Kidney (tissue), 14 donors: ENCODE data around the gene ZFR2. TPM values are rescaled to one million over a fixed set of nuclear protein-coding genes. Genes with fewer than 3 reads are reported as not detected.

Experiments used
- DNase-seq, 5 donors: peaks; one replicate each; pipeline ENCODE4 v3.0.0-alpha.2; 2013 to 2020
- FAIRE-seq: peaks from 2 replicates; lab custom pipeline; 2012; peaks lifted over from hg19 to GRCh38; lab: Jason Lieb, UNC
- H3K27ac ChIP-seq, 2 donors: one replicate each; pipeline ENCODE4 v1.7.0; 2013; ENCODE audit warnings: low read depth in 2 of 2, low read length in 2 of 2, inconsistent platforms in 1 of 2
- H3K27me3 ChIP-seq: one replicate; pipeline ENCODE4 v1.7.1; 2013; ENCODE audit warnings: low read length, inconsistent platforms; ENCODE audit not compliant: control insufficient read depth, insufficient read depth
- H3K36me3 ChIP-seq, 3 donors: one replicate each; pipeline versions ENCODE4 v1.7.0 to v1.7.1; 2013; ENCODE audit warnings: low read length in 3 of 3, control low read depth in 1 of 3, inconsistent platforms in 1 of 3; ENCODE audit not compliant: insufficient read depth in 3 of 3, control insufficient read depth in 2 of 3
- H3K4me1 ChIP-seq, 3 donors: one replicate each; pipeline versions ENCODE4 v1.7.0 to v1.7.1; 2013; ENCODE audit warnings: low read length in 3 of 3, inconsistent platforms in 1 of 3, low read depth in 1 of 3; ENCODE audit not compliant: control insufficient read depth in 2 of 3, insufficient read depth in 2 of 3
- H3K4me3 ChIP-seq, 3 donors: one replicate each; pipeline versions ENCODE4 v1.7.0 to v1.8.1; 2013; ENCODE audit warnings: low read length in 3 of 3, control low read depth in 1 of 3, inconsistent platforms in 1 of 3
- H3K9ac ChIP-seq, 3 donors: one replicate each; pipeline versions ENCODE4 v1.7.0 to v1.7.1; 2013; ENCODE audit warnings: low read length in 3 of 3, control low read depth in 1 of 3, inconsistent platforms in 1 of 3
- H3K9me3 ChIP-seq, 3 donors: one replicate each; pipeline versions ENCODE4 v1.7.0 to v1.7.1; 2013; ENCODE audit warnings: low read length in 3 of 3, control low read depth in 1 of 3, inconsistent platforms in 1 of 3; ENCODE audit not compliant: control insufficient read depth in 2 of 3, insufficient read depth in 1 of 3
- CTCF ChIP-seq: IDR thresholded peaks from 3 replicates; pipeline ENCODE4 v1.5.1; 2012; ENCODE audit warnings: mild to moderate bottlenecking, moderate library complexity, borderline replicate concordance; ENCODE audit not compliant: insufficient read depth; ENCODE audit errors: extremely low read depth
- intact Hi-C: fragments of 100-400 bp; cut with DNase I; formaldehyde crosslinking; loops from one replicate; pipeline ENCODE4 v1.11.1; 2022
- polyA plus RNA-seq: library from polyadenylated mRNA; stranded (reverse); fragments of 350-450 nt; fragmentation: Illumina TruSeq; extraction: RNeasy Lipid Tissue Mini Kit (QIAGEN cat#74804); gene quantifications from one replicate; pipeline ENCODE4 v1.2.3, GENCODE V29; 2014; ENCODE audit warnings: low read depth, low replicate concordance; ENCODE audit not compliant: insufficient read depth
- total RNA-seq: library from RNA; stranded (reverse); fragmentation: NEBNext Ultra II Directional; extraction: Animal tissue kit (Norgen Biotek cat#: 25700); gene quantifications from one replicate; pipeline ENCODE4 v1.2.1, GENCODE V29; 2021
- donor health status: control.
- donor health status: control.
- donor health status: control.
- donor health status: control.
- donor health status: control.
- donor health status: DM: yes; HTN: yes; CAD: no.
- donor health status: Normal renal cell carcinoma (clear cell type).

The ZFR2 gene
- total and polyA plus RNA-seq, 2 donors from 2014 or later = 0.22 TPM; not detected in 1

- intact Hi-C loops = no loop called here
- Histone ChIP-seq H3K9me3 (peaks cover 0 to 3% (median 0%) of the 10 kb centered on the region in 3 donors), H3K4me1 (no peaks in the 10 kb centered on the region), H3K36me3 (no peaks in the 10 kb centered on the region), H3K27ac (no peak overlapping the region), H3K4me3 (no peak overlapping the region), H3K9ac (no peak overlapping the region), H3K27me3 (no peaks in the 10 kb centered on the region)
- no peak for TF ChIP-seq CTCF
- FAIRE-seq (no peak), DNase-seq (peak in 4 of 5 donors; percentile 29 to 52 (median 47))
These were observed 11.3 kb downstream of the ZFR2 start for GRCh38 chr19:3857449-3858003.

GRCh38 chr19:3855320-3855719 lies 13.5 kb downstream of the ZFR2 start:
- no peak overlapping the region for H3K9ac ChIP-seq
- intact Hi-C loops = no loop called here
- no peaks in the 10 kb centered on the region for H3K27me3 ChIP-seq
- H3K36me3 ChIP-seq = no peaks in the 10 kb centered on the region
- no peak overlapping the region for H3K4me3 ChIP-seq
- no peak for FAIRE-seq
- peaks cover 0 to 11% (median 0%) of the 10 kb centered on the region in 3 donors for H3K9me3 ChIP-seq
- no peak for TF ChIP-seq CTCF
- no peaks in the 10 kb centered on the region for H3K4me1 ChIP-seq
- no peak overlapping the region for H3K27ac ChIP-seq
- peak in 1 of 5 donors; percentile 18 for DNase-seq

- Histone ChIP-seq H3K9ac (no peak overlapping the region), H3K9me3 (peaks cover 0 to 11% (median 0%) of the 10 kb centered on the region in 3 donors), H3K27ac (no peak overlapping the region), H3K4me3 (no peak overlapping the region), H3K4me1 (no peaks in the 10 kb centered on the region), H3K27me3 (no peaks in the 10 kb centered on the region), H3K36me3 (no peaks in the 10 kb centered on the region)
- TF ChIP-seq CTCF = no peak
- intact Hi-C loops = no loop called here
- DNase-seq = peak in 1 of 5 donors; percentile 15
- FAIRE-seq = no peak
These were observed 16.1 kb downstream of the ZFR2 start for GRCh38 chr19:3852614-3853254.
